ENCODE results near the gene CORO2B. TPM values are rescaled to one million over a fixed set of nuclear protein-coding genes. Genes with fewer than 3 reads are reported as not detected.

The CORO2B gene
- total and polyA plus RNA-seq, 8 donors = 0.56 to 7.7 (median 1.7) TPM

DNA sequence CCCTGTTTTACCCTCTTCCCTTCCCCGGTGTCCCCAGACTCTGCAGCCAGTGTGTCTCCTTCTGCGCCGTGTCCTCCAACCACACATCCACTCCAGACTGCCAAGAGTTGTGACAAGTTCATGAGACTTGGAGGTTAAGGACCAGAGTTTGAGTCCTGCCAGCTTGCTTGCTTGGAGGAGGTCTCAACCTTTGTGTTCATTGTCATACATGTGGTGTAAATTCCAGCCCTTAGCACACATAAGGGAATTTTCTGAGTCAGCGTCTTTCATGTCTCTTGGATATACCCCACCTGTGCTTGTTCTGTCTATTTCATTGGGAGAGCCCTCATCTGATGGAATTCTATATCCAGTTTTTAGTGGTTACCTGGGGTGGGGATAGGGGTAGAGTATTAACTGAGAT lies 13.3 kb downstream of the CORO2B start:
- Histone ChIP-seq H3K27ac (no peak overlapping the region), H3K9me3 (no peaks in the 10 kb centered on the region), H3K4me3 (no peak overlapping the region), H3K4me1 (no peaks in the 10 kb centered on the region), H3K36me3 (no peaks in the 10 kb centered on the region), H3K27me3 (no peaks in the 10 kb centered on the region)
- intact Hi-C loops (cut with DNase I) = no loop called here
- WGBS, 2 donors = 93 to 97% methylated on average over 4 of the region's 4 CpGs
- FAIRE-seq (no peak), ATAC-seq (no peak), DNase-seq (no peak)
- TF ChIP-seq, protein P1, sequence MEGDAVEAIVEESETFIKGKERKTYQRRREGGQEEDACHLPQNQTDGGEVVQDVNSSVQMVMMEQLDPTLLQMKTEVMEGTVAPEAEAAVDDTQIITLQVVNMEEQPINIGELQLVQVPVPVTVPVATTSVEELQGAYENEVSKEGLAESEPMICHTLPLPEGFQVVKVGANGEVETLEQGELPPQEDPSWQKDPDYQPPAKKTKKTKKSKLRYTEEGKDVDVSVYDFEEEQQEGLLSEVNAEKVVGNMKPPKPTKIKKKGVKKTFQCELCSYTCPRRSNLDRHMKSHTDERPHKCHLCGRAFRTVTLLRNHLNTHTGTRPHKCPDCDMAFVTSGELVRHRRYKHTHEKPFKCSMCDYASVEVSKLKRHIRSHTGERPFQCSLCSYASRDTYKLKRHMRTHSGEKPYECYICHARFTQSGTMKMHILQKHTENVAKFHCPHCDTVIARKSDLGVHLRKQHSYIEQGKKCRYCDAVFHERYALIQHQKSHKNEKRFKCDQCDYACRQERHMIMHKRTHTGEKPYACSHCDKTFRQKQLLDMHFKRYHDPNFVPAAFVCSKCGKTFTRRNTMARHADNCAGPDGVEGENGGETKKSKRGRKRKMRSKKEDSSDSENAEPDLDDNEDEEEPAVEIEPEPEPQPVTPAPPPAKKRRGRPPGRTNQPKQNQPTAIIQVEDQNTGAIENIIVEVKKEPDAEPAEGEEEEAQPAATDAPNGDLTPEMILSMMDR (IDR thresholded peaks at IDR 0.05) = no peak

DNA sequence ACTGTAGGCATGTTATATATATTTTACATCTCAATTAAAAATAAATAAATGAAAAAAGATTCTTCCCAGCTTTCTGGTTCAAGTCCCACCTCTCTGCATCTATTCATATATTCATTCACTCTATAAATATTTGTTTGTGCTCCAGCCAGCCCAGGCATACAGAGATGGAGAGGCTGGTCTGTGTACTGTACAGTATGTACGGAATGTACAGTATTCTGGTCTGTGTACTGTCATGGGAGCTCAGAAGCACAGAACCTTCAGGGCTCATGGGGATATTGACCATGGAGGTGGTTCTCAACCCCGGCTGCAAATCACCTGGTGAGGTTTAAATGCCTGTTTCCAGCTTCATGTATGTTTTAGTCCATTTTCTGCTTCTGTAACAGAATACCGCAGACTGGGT lies 13.8 kb downstream of the CORO2B start:
- H3K4me3 ChIP-seq = no peak overlapping the region
- DNase-seq (no peak), ATAC-seq (no peak), FAIRE-seq (no peak)
- intact Hi-C loops (cut with DNase I) = no loop called here
- H3K4me1 ChIP-seq = no peaks in the 10 kb centered on the region
- TF ChIP-seq, protein P1 (IDR thresholded peaks at IDR 0.05) = no peak
- no peaks in the 10 kb centered on the region for H3K9me3 ChIP-seq
- no peaks in the 10 kb centered on the region for H3K27me3 ChIP-seq
- H3K27ac ChIP-seq = no peak overlapping the region
- no peaks in the 10 kb centered on the region for H3K36me3 ChIP-seq
- WGBS, 2 donors = 83 to 88% methylated on average over 3 of the region's 3 CpGs

DNA sequence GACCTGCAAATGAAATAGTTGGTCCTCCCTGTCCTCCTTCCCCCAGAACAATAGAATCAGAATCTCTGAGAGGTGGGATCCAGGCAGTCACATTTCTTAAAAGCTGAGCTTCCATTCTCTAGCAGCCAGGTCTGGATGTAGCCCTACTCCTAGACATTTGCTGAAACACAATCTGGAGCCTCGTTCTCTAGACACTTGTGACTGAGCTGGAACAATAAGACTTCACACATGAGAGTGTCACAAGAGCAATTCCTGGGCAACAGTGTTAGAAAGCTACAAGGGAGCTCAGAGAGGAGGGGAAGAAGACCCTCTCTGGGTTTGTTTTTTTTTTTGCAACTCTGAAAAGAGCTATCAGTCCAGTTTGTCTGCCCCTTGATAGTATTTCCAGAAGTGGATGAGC lies 14.5 kb downstream of the CORO2B start:
- H3K36me3 ChIP-seq = no peaks in the 10 kb centered on the region
- TF ChIP-seq, protein P1 (IDR thresholded peaks at IDR 0.05) = no peak
- no peak overlapping the region for H3K27ac ChIP-seq
- H3K9me3 ChIP-seq = no peaks in the 10 kb centered on the region
- intact Hi-C loops (cut with DNase I) = no loop called here
- ATAC-seq (no peak), FAIRE-seq (no peak), DNase-seq (no peak)
- H3K27me3 ChIP-seq = no peaks in the 10 kb centered on the region
- H3K4me3 ChIP-seq = no peak overlapping the region
- no peaks in the 10 kb centered on the region for H3K4me1 ChIP-seq
- WGBS, 2 donors = 43 to 51% methylated on average over 1 of the region's 1 CpG

DNA sequence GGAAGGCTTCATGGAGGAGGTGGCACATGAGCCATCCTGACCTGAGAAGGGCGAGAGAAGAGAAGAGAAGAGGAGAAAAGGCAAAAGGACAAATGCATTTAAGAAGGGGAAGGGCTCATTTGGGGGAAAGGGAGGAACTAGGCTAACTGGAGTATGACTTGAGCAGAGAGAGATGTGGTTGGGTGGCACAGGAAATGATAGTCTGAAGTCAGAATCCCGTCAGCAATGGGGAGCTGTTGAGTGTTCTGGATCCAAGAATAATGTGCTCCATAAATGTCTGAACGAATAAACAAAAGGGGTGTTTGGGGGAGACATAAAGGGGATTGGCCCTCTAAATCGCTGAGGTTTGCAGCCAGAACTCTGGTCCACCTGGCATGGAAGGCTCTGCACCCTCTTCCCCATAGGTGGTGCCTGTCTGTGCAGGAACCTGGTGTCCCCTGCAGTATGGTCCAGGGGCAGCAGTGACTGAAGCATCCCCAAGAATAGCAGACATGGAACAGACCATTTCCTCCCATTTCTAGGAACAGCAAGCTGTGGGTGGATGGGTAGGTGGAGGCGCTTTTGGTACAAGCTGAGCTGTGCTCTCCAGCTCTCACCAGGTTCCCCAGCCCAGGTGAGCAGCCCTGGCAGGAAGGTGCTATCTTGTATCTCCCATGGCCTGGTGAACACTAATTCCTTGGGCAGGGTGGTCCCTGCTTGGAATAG lies 15.2 kb downstream of the CORO2B start:
- Histone ChIP-seq H3K36me3 (no peaks in the 10 kb centered on the region), H3K4me1 (no peaks in the 10 kb centered on the region), H3K4me3 (no peak overlapping the region), H3K27ac (no peak overlapping the region), H3K27me3 (no peaks in the 10 kb centered on the region), H3K9me3 (no peaks in the 10 kb centered on the region)
- DNase-seq (no peak), FAIRE-seq (no peak), ATAC-seq (no peak)
- intact Hi-C loops (cut with DNase I) = no loop called here
- WGBS, 2 donors = 60 to 75% methylated on average over 5 of the region's 5 CpGs
- TF ChIP-seq, protein P1 (IDR thresholded peaks at IDR 0.05) = no peak

DNA sequence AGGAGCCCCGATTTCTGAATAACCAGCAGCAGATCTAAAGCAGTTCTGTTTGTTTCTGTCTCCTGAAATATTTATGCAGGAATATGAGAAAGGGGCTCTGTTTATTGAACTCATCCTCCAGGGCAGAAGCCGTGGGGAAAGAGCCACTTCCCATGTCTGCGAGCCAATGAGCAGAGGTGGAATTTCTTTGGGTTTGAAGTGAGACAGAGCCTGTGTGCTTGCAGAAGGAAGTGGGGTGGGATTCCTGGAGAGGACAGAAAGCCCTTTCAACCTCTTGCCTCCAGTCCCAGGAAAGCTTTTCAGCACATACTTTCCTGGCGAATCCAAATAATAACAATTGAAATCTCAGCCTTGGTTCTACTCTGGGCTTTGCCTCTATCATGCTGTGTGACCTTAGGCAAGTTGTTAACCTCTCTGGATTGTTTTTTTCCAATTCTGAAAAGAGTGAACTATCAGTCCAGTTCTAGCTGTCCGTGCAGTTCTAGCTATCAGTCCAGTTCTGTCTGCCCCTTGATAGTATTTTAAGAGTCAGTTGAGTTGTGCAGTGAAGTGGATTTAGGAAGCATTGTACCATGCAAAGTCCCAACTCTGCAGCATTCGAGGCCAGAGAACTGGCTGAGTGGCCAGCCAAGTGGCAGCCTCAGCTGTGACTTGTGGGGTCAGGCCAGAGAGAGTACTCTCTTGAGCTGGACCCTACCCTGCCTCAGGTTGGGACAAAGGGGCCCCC lies 15.9 kb downstream of the CORO2B start:
- WGBS, 2 donors = 45 to 59% methylated on average over 6 of the region's 6 CpGs
- intact Hi-C loops (cut with DNase I) = no loop called here
- no peak for DNase-seq
- Histone ChIP-seq H3K27ac (no peak overlapping the region), H3K4me1 (no peaks in the 10 kb centered on the region), H3K9me3 (no peaks in the 10 kb centered on the region), H3K4me3 (no peak overlapping the region), H3K36me3 (no peaks in the 10 kb centered on the region), H3K27me3 (no peaks in the 10 kb centered on the region)
- TF ChIP-seq, protein P1 (IDR thresholded peaks at IDR 0.05) = no peak
- no peak for ATAC-seq
- no peak for FAIRE-seq

Measured in pancreas (tissue), 10 donors.